K562 (cell line): Measurements from ENCODE around the gene STK4. TPM values are rescaled to one million over a fixed set of nuclear protein-coding genes. Genes with fewer than 3 reads are reported as not detected.

Source experiments
- ATAC-seq: fragments of 200-7000 bp; cut with Tn5 transposase; 3 replicates; pipeline ENCODE4 v1.9.1; 2020; ENCODE audit warnings: moderate library complexity
- BruUV-seq: library from RNA; stranded (reverse); fragments of 400-500 nt; replicated peaks from 2 replicates; lab custom pipeline; 2021; lab: Mats Ljungman, UMichigan
- CTCF ChIA-PET: fragments of 300-600 bp; formaldehyde crosslinking; extraction: SDS; loops from one replicate; lab custom pipeline; 2021; ENCODE audit warnings: low intra/inter-chr PET ratio; lab: Yijun Ruan, JAX
- POLR2A ChIA-PET: fragments of 300-600, 350-650 bp; sonication (Branson Sonifier 250); formaldehyde crosslinking; extraction: SDS; loops from one replicate; lab custom pipeline; 2021; ENCODE audit warnings: antibody characterized with exemption, inconsistent platforms; lab: Yijun Ruan, JAX
- DNase-seq, 4 experiments: peaks; one replicate each; pipeline versions ENCODE4 v3.0.0 to v3.0.0-alpha.2; 2011 to 2018; ENCODE audit warnings: low spot score in 3 of 4, mixed read lengths in 3 of 4; ENCODE audit errors: extremely low read depth in 1 of 4
- FAIRE-seq: peaks from 2 replicates; lab custom pipeline; 2011; peaks lifted over from hg19 to GRCh38; lab: Jason Lieb, UNC
- H2AFZ ChIP-seq: 2 replicates; pipeline ENCODE4 v1.6.0; 2011; ENCODE audit warnings: low read depth, low read length, control low read depth, inconsistent platforms
- H3K27ac ChIP-seq: fragments of 200-600 bp; 3 replicates; pipeline ENCODE4 v1.8.0; 2011; ENCODE audit warnings: low read depth, mild to moderate bottlenecking, control low read depth, inconsistent platforms, low read length, moderate library complexity, mixed read lengths; ENCODE audit errors: extremely low read depth
- H3K27me3 ChIP-seq, 2 experiments: fragments of 300-600 bp in 1 of 2; 2 replicates in 1 of 2; 3 replicates in 1 of 2; pipeline versions ENCODE4 v1.6.0 to v1.8.0; 2011; ENCODE audit warnings: inconsistent platforms in 2 of 2, low read length in 2 of 2, mild to moderate bottlenecking in 1 of 2, mixed read lengths in 1 of 2, moderate library complexity in 1 of 2; ENCODE audit not compliant: control insufficient read depth in 2 of 2, insufficient read depth in 2 of 2
- H3K36me3 ChIP-seq: fragments of 300-600 bp; 3 replicates; pipeline ENCODE4 v1.8.0; 2011; ENCODE audit warnings: mild to moderate bottlenecking, low read length, inconsistent platforms; ENCODE audit not compliant: control insufficient read depth, insufficient read depth
- H3K4me1 ChIP-seq, 2 experiments: fragments of 200-600 bp in 1 of 2; replicated peaks in 1 of 2; 2 replicates in 1 of 2; 3 replicates in 1 of 2; pipeline versions ENCODE4 v1.5.1 to v1.8.0; 2011; ENCODE audit warnings: inconsistent platforms in 2 of 2, low read length in 2 of 2, mild to moderate bottlenecking in 1 of 2, mixed read lengths in 1 of 2, moderate library complexity in 1 of 2; ENCODE audit not compliant: control insufficient read depth in 2 of 2, insufficient read depth in 2 of 2
- H3K4me2 ChIP-seq: 2 replicates; pipeline ENCODE4 v1.6.1; 2011; ENCODE audit warnings: low read length, control low read depth, inconsistent platforms, mixed read lengths; ENCODE audit not compliant: insufficient read depth
- H3K4me3 ChIP-seq: fragments of 200-600 bp; sonication (generic), shearing (Covaris generic); 2 replicates; pipeline ENCODE4 v1.5.1; 2016; ENCODE audit warnings: control low read depth, inconsistent platforms
- H3K79me2 ChIP-seq: fragments of 200-600 bp; 3 replicates; pipeline ENCODE4 v1.8.0; 2011; ENCODE audit warnings: low read length, inconsistent platforms; ENCODE audit not compliant: control insufficient read depth, insufficient read depth
- H3K9ac ChIP-seq, 2 experiments: 2 replicates each; pipeline versions ENCODE4 v1.6.0 to v1.6.1; 2011; ENCODE audit warnings: low read depth in 2 of 2, low read length in 2 of 2, control low read depth in 1 of 2, inconsistent platforms in 1 of 2, mild to moderate bottlenecking in 1 of 2, mixed read lengths in 1 of 2; ENCODE audit not compliant: insufficient read depth in 1 of 2
- H3K9me1 ChIP-seq: one replicate; pipeline ENCODE4 v1.6.0; 2011; ENCODE audit warnings: inconsistent platforms, mild to moderate bottlenecking, low read length, moderate library complexity; ENCODE audit not compliant: control insufficient read depth, insufficient read depth
- H3K9me3 ChIP-seq: replicated peaks from 2 replicates; pipeline ENCODE4 v1.5.1; 2011; ENCODE audit warnings: low read depth, low read length, inconsistent platforms; ENCODE audit not compliant: control insufficient read depth, insufficient read depth
- H4K20me1 ChIP-seq: replicated peaks from 2 replicates; pipeline ENCODE4 v1.6.1; 2011; ENCODE audit warnings: low read length, inconsistent platforms, mixed read lengths; ENCODE audit not compliant: control insufficient read depth, insufficient read depth
- BACH1 ChIP-seq: fragments of 200-800 bp; sonication (Bioruptor generic); IDR thresholded peaks from 2 replicates; pipeline ENCODE4 v1.6.1; 2016; ENCODE audit warnings: missing genetic modification characterization, missing compliant biosample characterization
- BCOR ChIP-seq: fragments of 450-650 bp; IDR thresholded peaks from 2 replicates; pipeline ENCODE4 v1.6.1; 2016
- BMI1 ChIP-seq: fragments of 150-350 bp; IDR thresholded peaks from 2 replicates; pipeline ENCODE4 v1.6.1; 2014; ENCODE audit warnings: low read length
- CCNT2 ChIP-seq: IDR thresholded peaks from 2 replicates; pipeline ENCODE4 v1.6.1; 2011; ENCODE audit warnings: borderline replicate concordance, low read depth, mild to moderate bottlenecking, moderate library complexity, mixed read lengths, low read length; ENCODE audit not compliant: insufficient read length; ENCODE audit errors: extremely low read depth
- ESRRA ChIP-seq: fragments of 450-650 bp; IDR thresholded peaks from 2 replicates; pipeline ENCODE4 v1.6.1; 2014; ENCODE audit warnings: low read depth, mild to moderate bottlenecking, moderate library complexity, borderline replicate concordance
- HMBOX1 ChIP-seq: sonication (generic); IDR thresholded peaks from 2 replicates; pipeline ENCODE4 v1.6.1; 2016
- HMGXB4 ChIP-seq: sonication (generic); formaldehyde crosslinking; IDR thresholded peaks from 2 replicates; pipeline ENCODE4 v1.8.1; 2023; ENCODE audit warnings: mild to moderate bottlenecking, missing genetic modification reagents
- HNRNPK ChIP-seq: fragments of 200-400 bp; formaldehyde crosslinking; IDR thresholded peaks from one replicate; pipeline ENCODE4 v1.6.1; 2018; ENCODE audit warnings: mild to moderate bottlenecking, low read depth, low read length; ENCODE audit not compliant: poor library complexity, severe bottlenecking
- MYC ChIP-seq, 2 experiments: fragments of 250-450 bp in 1 of 2; sonication (Bioruptor Pico) in 1 of 2; IDR thresholded peaks; 2 replicates each; pipeline versions ENCODE4 v1.5.1 to v1.6.1; 2012 to 2021; ENCODE audit warnings: low read depth in 2 of 2, borderline replicate concordance in 1 of 2, improper control_type of control experiment in 1 of 2, low read length in 1 of 2, mild to moderate bottlenecking in 1 of 2, moderate library complexity in 1 of 2
- SETDB1 ChIP-seq: IDR thresholded peaks from one replicate; pipeline ENCODE4 v1.6.1; 2012; ENCODE audit warnings: low read length, control low read depth, inconsistent platforms
- SLC30A9 ChIP-seq: fragments of 250-450 bp; sonication (Bioruptor Pico); IDR thresholded peaks from 2 replicates; pipeline ENCODE4 v1.8.0; 2022; ENCODE audit warnings: mild to moderate bottlenecking, moderate library complexity
- SRSF7 ChIP-seq: fragments of 200-400 bp; formaldehyde crosslinking; optimal IDR thresholded peaks from 2 replicates; pipeline ENCODE3; 2017; ENCODE audit warnings: mild to moderate bottlenecking, low read depth, low read length
- TAL1 ChIP-seq: fragments of 450-650 bp; IDR thresholded peaks from 2 replicates; pipeline ENCODE4 v1.6.1; 2016; ENCODE audit warnings: mild to moderate bottlenecking
- ZNF274 ChIP-seq: IDR thresholded peaks from 2 replicates; pipeline ENCODE4 v1.6.1; 2011; ENCODE audit warnings: low read depth, mild to moderate bottlenecking, low read length, moderate library complexity, borderline replicate concordance
- ZNF830 ChIP-seq: fragments of 250-450 bp; sonication (Bioruptor Pico); IDR thresholded peaks from 2 replicates; pipeline ENCODE4 v1.5.0; 2021; ENCODE audit warnings: mild to moderate bottlenecking
- WGBS: fragments of 100-300 bp; shearing (Covaris generic); methylation state at CpG from one replicate; pipeline ENCODE4 v1.1.6; 2016; ENCODE audit warnings: low coverage, mixed read lengths; ENCODE audit not compliant: insufficient coverage; ENCODE audit errors: missing lambda C conversion rate; 5-methylcytosine and 5-hydroxymethylcytosine counted together
- in situ Hi-C: fragments of 300-500 bp; cut with MboI; formaldehyde crosslinking; loops from 4 replicates; pipeline ENCODE4 v1.15.0; 2018; ENCODE audit warnings: inconsistent platforms, mixed read lengths
- intact Hi-C: fragments of 100-400 bp; cut with micrococcal nuclease; formaldehyde crosslinking; loops from 2 replicates; pipeline ENCODE4 v1.14.2; 2022
- polyA plus RNA-seq, 8 experiments: library from polyadenylated mRNA; depleted of rRNA in 4 of 8; stranded (reverse) in 5 of 8; unstranded in 3 of 8; fragments of >200 nt; fragmentation: Nextera tagmentation in 2 of 8; fragmentation: Illumina TruSeq in 1 of 8; extraction: Ambion mirVana in 2 of 8; extraction: Trizol in 1 of 8; gene quantifications; 2 replicates each; pipeline versions ENCODE4 v1.2.1 to v1.2.3, GENCODE V29; 2011 to 2014; ENCODE audit warnings: inconsistent platforms in 1 of 8, missing spikeins in 1 of 8
- total RNA-seq, 7 experiments: library from RNA; depleted of rRNA in 6 of 7; stranded (reverse); fragments of >200 nt in 6 of 7; fragmentation: Illumina TruSeq in 2 of 7; extraction: Trizol in 2 of 7; gene quantifications; 2 replicates each; pipeline versions ENCODE4 v1.2.1 to v1.2.3, GENCODE V29; 2011 to 2021; ENCODE audit warnings: low replicate concordance in 1 of 7
- TF ChIP-seq, protein P1 (sequence below): sonication (generic); formaldehyde crosslinking; IDR thresholded peaks from 2 replicates; pipeline ENCODE4 v1.8.0; 2023; ENCODE audit warnings: mild to moderate bottlenecking, missing genetic modification reagents

The STK4 gene
- total and polyA plus RNA-seq, 9 of the 15 experiments (the other 6 are each of a cell fraction or from before 2014, with no cell fraction given) = 11.9 to 30.6 (median 22.2) TPM

DNA sequence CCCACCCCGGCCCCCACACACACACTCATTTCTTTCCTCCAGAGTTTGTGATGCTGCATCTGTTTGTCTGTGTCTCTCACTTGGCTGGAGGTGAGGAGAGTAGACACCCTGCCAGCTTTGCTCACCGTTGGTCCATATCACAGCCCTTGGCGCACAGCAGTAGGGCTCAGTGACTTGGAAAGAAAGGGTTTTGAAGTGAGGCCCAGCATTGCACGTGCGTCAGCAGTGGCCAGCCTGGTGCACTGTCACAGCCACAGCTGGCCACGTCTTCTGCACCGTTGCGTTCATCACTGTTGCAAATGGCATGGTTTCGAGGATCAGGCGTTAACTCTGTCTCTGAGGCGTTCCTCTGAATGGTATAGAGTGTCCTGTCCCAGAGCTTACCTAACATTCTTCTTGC is 145.0 kb downstream of the STK4 start:
- H2AFZ ChIP-seq = no peak overlapping the region
- TF ChIP-seq ZNF274 = no peak
- no peak for TF ChIP-seq CCNT2
- no peak for TF ChIP-seq TAL1
- TF ChIP-seq HMGXB4 (CRISPR knock-in tag) = no peak
- no peak for TF ChIP-seq SRSF7
- TF ChIP-seq, protein P1, sequence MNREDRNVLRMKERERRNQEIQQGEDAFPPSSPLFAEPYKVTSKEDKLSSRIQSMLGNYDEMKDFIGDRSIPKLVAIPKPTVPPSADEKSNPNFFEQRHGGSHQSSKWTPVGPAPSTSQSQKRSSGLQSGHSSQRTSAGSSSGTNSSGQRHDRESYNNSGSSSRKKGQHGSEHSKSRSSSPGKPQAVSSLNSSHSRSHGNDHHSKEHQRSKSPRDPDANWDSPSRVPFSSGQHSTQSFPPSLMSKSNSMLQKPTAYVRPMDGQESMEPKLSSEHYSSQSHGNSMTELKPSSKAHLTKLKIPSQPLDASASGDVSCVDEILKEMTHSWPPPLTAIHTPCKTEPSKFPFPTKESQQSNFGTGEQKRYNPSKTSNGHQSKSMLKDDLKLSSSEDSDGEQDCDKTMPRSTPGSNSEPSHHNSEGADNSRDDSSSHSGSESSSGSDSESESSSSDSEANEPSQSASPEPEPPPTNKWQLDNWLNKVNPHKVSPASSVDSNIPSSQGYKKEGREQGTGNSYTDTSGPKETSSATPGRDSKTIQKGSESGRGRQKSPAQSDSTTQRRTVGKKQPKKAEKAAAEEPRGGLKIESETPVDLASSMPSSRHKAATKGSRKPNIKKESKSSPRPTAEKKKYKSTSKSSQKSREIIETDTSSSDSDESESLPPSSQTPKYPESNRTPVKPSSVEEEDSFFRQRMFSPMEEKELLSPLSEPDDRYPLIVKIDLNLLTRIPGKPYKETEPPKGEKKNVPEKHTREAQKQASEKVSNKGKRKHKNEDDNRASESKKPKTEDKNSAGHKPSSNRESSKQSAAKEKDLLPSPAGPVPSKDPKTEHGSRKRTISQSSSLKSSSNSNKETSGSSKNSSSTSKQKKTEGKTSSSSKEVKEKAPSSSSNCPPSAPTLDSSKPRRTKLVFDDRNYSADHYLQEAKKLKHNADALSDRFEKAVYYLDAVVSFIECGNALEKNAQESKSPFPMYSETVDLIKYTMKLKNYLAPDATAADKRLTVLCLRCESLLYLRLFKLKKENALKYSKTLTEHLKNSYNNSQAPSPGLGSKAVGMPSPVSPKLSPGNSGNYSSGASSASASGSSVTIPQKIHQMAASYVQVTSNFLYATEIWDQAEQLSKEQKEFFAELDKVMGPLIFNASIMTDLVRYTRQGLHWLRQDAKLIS (CRISPR knock-in tag) = no peak
- TF ChIP-seq HMBOX1 = no peak
- no peak for TF ChIP-seq HNRNPK
- TF ChIP-seq ZNF830 = no peak
- no peak for TF ChIP-seq BMI1
- no peak for TF ChIP-seq MYC (IDR thresholded peaks at IDR 0.05; ENCODE audit: low read depth, low read length)
- TF ChIP-seq MYC (CRISPR knock-in tag; IDR thresholded peaks at IDR 0.05; ENCODE audit: borderline replicate concordance, low read depth) = no peak
- no peak for TF ChIP-seq SLC30A9 (CRISPR knock-in tag)
- TF ChIP-seq SETDB1 = no peak
- no peak for TF ChIP-seq BCOR
- TF ChIP-seq ESRRA = no peak
- no peak for TF ChIP-seq BACH1
- no peak overlapping the region for H3K4me3 ChIP-seq
- no peak overlapping the region for H3K27ac ChIP-seq
- intact Hi-C loops = loop anchor here (5.0 kb wide), 2 partner anchors 69 to 99 kb away; no protein-coding TSS in a partner anchor
- no peak for FAIRE-seq
- H3K9me1 ChIP-seq = no peaks in the 10 kb centered on the region
- no peaks in the 10 kb centered on the region for H3K79me2 ChIP-seq
- H3K4me2 ChIP-seq = no peak overlapping the region
- H3K9ac ChIP-seq = no peak overlapping the region
- H3K36me3 ChIP-seq = no peaks in the 10 kb centered on the region
- H3K4me1 ChIP-seq = peaks cover 0 to 3% of the 10 kb centered on the region in 2 experiments; a peak in 1 of 5 replicates
- no TSS peak for BruUV-seq
- WGBS = 8% methylated on average over 10 of the region's 11 CpGs
- DNase-seq = no peak
- POLR2A ChIA-PET = interaction anchor here (0.5 to 1.4 kb wide), 3 partner anchors 10 to 553 kb away, joined by 3 read pairs; no protein-coding TSS in a partner anchor
- H3K27me3 ChIP-seq = peaks cover 14 to 51% of the 10 kb centered on the region in 2 experiments; a peak in 4 of 5 replicates
- H4K20me1 ChIP-seq = no peaks in the 10 kb centered on the region
- in situ Hi-C loops = no loop called here
- H3K9me3 ChIP-seq = no peaks in the 10 kb centered on the region
- ATAC-seq = no peak
- CTCF ChIA-PET = interaction anchor here (0.6 to 0.8 kb wide), 2 partner anchors 100 to 367 kb away, joined by 3 to 4 read pairs; no protein-coding TSS in a partner anchor
